HG03159 (cell line): ENCODE measurements around the gene PIAS3.
"Not testable (repeated sequence)": the region's sequence is repeated elsewhere in the genome, so short reads cannot be mapped to it uniquely, and the experiment has no call there.

ENCODE experiments used
- ATAC-seq: cut with Tn5 transposase; IDR thresholded peaks from one replicate; pipeline ENCODE4 v1.9.1; 2021; ENCODE audit warnings: mild to moderate bottlenecking, moderate library complexity; ENCODE audit not compliant: unreplicated experiment

The PIAS3 gene

GRCh38 chr1:145877923-145878486, 19.1 kb upstream of the PIAS3 start:
- no peak for ATAC-seq

DNA sequence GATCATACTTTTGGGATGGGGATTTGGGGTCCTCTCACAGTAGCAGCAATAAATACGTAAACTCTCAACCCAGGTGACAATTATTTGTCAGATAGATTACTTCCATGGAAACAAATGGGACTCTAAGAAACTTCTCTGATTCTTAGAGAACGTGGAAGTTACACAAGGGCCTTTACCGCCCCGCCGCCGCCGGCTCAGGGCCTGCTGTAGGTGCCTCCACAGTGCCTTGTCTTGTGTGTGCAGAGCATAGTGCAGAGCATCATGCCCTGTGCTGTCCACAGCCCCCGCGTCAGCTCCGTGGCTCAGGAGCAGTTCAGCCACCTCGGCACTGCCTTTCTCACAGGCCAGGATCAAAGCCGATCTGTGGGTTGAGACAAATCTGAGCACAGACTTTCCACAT, 15.8 kb upstream of the PIAS3 start:
- no peak for ATAC-seq

DNA sequence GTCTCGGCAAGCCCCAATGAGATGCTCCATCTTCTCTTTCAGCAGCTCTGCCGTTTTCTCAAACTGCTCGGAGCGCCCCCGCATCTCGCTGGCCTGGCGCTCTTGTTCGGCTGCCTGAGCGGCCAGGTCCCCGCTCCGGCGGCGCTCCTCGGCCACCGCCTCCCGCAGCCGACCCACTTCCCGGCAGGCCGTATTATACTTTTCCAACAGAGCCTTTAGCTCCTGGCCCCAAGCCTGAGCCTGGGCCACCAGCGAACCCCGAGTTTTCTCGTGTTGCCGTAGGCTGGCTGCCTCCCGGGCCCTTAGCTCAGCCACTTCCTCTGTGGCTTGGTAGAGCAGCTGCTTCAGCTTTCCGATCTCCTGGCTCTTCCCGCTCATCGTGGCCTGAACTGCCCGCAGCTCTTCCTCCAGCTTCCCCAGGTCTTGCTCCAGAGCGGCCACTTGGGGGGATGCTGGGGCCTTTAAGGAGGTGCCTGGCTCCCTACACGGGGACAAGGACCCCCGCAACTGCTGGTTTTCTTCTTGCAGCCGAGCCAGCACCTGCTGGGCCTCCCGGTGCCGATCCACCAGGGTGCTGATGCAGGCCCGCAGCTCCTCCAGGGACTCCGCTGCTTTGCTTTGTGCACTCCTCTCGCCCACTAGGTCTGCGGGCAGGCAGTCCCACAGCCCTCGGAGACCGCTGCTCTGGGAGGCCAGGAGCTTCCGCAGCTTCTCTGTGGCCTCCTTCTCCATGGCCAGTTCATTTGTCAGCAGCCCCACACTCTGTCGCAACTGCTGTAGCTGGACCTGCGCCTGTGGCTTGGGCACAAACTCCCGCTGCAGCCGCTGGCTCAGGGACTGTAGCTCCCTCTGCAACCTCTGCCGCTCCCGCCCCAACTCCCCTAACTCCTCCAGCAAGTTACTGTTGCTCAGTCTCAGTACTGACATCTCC, 13.4 kb upstream of the PIAS3 start:
- ATAC-seq = no peak

- no peak for ATAC-seq
Measured at GRCh38 chr1:145868232-145868631, 9.4 kb upstream of the PIAS3 start.

DNA sequence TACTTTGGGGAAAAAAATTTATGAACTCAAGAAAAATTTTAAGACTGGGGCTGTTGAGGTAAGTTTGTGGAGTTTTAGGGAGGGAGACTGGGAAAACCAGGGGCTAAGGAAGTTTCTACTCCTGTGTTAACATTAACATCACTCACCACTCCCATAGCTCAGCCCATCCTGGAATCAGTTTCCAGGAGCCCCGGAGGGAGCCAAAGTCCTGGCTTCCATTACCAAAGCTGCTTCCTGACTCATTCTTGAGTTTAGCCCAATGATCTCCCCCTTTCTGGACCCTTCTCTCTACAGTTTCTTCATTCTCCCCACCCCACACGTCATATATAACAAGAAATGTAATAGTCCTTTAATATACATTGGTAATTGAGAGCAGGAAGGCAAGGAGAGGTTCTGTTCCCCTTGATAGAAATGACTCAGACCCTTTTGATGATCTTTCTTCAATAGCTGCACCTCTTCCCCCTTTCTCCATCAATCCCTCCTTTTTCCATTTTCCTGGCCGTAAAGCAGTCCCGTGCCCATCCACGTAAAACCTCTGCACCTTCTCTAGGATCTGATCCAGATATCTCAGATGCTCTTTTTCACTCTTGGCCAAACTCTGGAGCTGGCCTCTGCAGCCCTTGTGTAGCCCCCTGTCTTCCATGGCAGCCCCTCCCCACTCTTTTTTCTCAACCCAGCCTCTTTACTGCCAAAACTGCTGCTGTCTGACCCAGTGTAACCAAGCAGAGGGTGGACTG, 4.6 kb upstream of the PIAS3 start:
- ATAC-seq = no peak

DNA sequence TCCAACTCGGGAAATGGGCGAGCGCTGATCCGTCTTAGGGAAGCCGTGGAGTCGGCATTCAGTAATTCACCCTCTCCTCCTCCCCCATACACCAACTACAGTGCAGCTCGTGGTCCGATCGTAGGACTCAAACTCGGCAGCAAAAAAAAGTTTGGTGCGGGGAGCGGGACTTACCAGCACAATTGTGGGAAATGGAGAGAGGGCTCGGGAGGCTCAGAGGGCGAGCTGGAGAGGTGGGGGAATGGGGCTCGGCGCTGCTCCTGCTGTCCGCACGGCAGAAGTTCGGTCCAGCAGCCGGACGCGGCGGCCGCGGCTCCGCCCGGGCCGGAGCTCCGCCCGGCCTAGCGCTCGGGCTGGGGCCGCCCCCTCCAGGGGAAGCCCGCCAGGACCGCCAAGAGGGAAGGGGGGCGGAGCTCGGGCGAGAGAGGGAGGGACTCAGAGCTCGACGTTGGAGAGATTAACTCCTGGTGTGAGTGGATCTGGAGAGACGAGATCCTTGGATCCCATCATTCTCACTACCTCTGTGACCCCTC, 676 bp upstream of the PIAS3 start:
- peak; percentile 60 for ATAC-seq

- peak; percentile 26 for ATAC-seq
Measured at GRCh38 chr1:145858238-145858900, 512 bp downstream of the PIAS3 start.

- no peak for ATAC-seq
Measured at GRCh38 chr1:145857170-145857569, 1.7 kb downstream of the PIAS3 start.

DNA sequence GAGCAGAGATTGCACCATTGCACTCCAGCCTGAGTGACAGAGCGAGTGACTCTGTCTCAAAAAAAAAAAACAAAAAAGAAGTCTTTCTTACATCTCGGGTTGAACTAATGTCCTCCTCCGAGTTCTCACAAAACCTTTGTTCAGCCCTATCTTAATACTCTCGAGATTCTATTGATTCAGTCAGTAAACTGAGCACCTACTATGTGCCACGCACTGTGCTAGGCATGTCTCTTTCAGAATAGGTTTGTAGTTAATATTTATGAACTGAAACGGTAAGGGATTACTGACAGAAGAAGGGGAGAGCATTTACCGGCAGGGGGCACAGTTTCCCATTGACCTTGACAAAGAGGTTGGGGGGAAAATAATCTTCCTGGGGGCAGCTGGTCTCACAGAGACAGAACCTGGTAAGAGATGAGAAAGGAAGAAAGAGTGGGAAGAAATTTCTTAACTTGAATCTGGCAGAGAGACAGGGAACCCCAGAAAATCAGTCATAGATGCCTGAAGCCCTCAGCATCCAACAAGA, 3.4 kb downstream of the PIAS3 start:
- no peak for ATAC-seq

GRCh38 chr1:145849356-145850160, 9.3 kb downstream of the PIAS3 start:
- no peak for ATAC-seq

DNA sequence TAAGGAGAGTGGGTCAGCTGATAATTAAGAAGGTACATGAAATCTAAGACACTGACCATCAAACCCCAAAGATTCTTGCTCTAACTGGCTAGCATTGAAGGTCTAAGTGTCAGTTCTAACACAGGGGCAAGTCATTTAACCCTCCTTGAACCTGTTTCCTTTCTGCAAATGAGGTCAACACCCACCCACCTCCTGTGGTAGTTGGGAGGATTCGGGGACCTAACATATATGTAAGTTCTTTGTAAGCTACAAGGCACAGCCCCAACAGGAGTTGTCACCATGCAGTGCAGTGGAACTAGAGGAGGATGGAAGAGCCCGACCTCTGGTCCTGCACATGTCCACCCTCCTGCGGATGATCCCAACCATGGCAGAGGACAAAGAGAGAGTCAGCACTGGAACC, 11.1 kb downstream of the PIAS3 start:
- no peak for ATAC-seq

DNA sequence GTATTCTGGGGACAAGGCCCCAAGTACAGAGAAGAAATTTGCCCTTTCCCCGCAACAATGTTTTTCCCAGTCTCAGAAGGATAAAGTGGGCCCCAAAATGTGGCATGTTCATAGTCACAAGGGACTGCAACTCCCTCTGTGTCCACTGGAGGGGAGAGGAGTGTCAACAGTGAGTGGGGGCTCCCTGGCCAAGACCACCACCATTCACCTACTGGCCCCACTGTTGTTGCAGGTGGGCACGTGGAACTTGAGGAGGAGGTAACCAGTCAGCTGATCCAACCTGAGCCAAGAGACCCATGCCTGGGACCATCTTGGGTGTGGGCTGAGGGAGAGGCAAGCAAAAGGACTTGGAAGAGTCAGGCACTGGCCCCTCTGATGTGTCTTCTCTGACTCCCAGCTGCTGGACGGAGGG, 12.7 kb downstream of the PIAS3 start:
- no peak for ATAC-seq

DNA sequence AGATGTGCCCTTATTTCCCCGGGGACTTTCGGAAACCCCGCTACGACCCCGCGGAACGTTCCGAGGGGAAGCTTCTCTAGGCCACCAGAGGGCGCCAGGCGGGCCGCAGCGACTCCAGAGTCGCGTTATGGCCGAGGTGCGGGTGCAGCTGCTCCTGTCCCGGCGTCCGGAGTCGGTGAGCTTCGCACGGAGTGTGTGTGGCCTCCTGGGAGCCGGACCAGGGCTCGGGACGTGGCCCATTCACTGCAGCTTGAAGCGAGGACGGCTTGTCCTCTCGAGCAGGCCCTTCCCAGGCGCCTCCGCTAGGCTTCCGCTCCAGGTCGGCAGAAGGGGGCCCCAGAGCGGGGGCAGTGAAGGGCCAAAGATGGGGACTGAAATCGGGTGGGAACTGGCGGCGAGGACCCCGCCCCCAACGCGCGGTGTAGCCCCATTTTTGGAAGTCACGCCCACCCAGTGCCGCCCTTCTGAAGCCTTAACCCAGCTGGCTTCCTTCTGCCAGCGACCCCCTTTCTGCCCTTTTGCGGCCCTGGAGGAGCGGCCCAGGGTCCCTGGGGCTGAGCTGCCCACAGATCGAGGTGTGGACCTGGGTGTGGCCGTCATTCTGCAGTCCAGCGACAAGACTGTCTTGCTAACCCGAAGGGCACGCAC, 13.2 kb downstream of the PIAS3 start, which contains the start of gene NUDT17:
Gene NUDT17, plus strand, starts transcription at position 117 of the 648 bp plus-strand sequence. Its CDS starts 11 bp downstream, at position 128.
- ATAC-seq = peak; percentile 58

GRCh38 chr1:145845144-145845513, 13.8 kb downstream of the PIAS3 start:
- peak; percentile 83 for ATAC-seq

GRCh38 chr1:145843031-145843430, 15.8 kb downstream of the PIAS3 start:
- no peak for ATAC-seq

DNA sequence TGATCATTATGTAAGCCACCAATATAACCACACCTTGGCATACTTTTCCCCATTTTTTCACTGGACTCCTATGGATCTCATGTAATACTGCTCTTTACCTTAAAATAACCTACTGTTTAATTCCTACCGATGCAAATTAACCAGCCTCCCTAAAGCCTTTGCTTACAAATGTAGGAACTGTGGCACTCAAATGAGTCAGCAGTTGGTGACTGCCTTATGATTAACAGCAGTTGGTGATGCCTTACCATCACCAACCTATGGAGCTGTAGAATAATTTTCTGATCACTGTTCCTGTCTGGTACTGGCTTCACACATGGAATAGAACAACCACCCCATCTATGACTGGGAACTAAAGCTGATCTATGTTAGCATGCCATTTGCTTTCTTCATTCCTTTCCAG, 21.2 kb downstream of the PIAS3 start:
- no peak for ATAC-seq

GRCh38 chr1:145830810-145831209, 28.1 kb downstream of the PIAS3 start:
- ATAC-seq = not testable (repeated sequence)

- no peak for ATAC-seq
Measured at GRCh38 chr1:145828367-145829026, 30.4 kb downstream of the PIAS3 start.

GRCh38 chr1:145827966-145828365, 30.9 kb downstream of the PIAS3 start:
- ATAC-seq = no peak
